HepG2 (cell line): ENCODE measurements around the gene ZSWIM7. TPM values are rescaled to one million over a fixed set of nuclear protein-coding genes. Genes with fewer than 3 reads are reported as not detected.

Experiments used
- ARID3A ChIP-seq: IDR thresholded peaks from 2 replicates; pipeline ENCODE4 v1.6.1; 2012; ENCODE audit warnings: low read depth, low read length, improper control_type of control experiment
- CHCHD3 ChIP-seq: sonication (generic); formaldehyde crosslinking; IDR thresholded peaks from 2 replicates; pipeline ENCODE4 v1.8.0; 2022; ENCODE audit warnings: mild to moderate bottlenecking, missing genetic modification reagents, moderate library complexity
- GLI4 ChIP-seq: sonication (generic); formaldehyde crosslinking; IDR thresholded peaks from 2 replicates; pipeline ENCODE4 v1.5.1; 2020; ENCODE audit warnings: missing genetic modification reagents, mild to moderate bottlenecking, moderate library complexity, borderline replicate concordance
- HCFC1 ChIP-seq: fragments of 150-350 bp; IDR thresholded peaks from 2 replicates; pipeline ENCODE4 v1.6.1; 2014; ENCODE audit warnings: low read depth, low read length
- MED1 ChIP-seq: sonication (generic); formaldehyde crosslinking; IDR thresholded peaks from 2 replicates; pipeline ENCODE4 v1.4.0; 2020; ENCODE audit warnings: missing genetic modification reagents
- MNT ChIP-seq: fragments of 450-650 bp; IDR thresholded peaks from 2 replicates; pipeline ENCODE4 v1.6.1; 2016
- NCOA5 ChIP-seq: sonication (generic); formaldehyde crosslinking; IDR thresholded peaks from 2 replicates; pipeline ENCODE4 v1.4.0; 2020; ENCODE audit warnings: missing genetic modification reagents
- PAF1 ChIP-seq: IDR thresholded peaks from 2 replicates; pipeline ENCODE4 v1.6.1; 2016; ENCODE audit warnings: missing genetic modification reagents, missing compliant biosample characterization
- RFX1 ChIP-seq: fragments of 450-650 bp; IDR thresholded peaks from 2 replicates; pipeline ENCODE4 v1.6.1; 2017
- SKI ChIP-seq: fragments of 450-650 bp; IDR thresholded peaks from one replicate; pipeline ENCODE4 v1.6.1; 2018; ENCODE audit warnings: mild to moderate bottlenecking; ENCODE audit not compliant: partially characterized antibody
- SMAD9 ChIP-seq: sonication (generic); formaldehyde crosslinking; IDR thresholded peaks from 2 replicates; pipeline ENCODE4 v1.5.1; 2020; ENCODE audit warnings: mild to moderate bottlenecking, missing genetic modification reagents
- SRSF4 ChIP-seq: fragments of 200-400 bp; formaldehyde crosslinking; IDR thresholded peaks from one replicate; pipeline ENCODE4 v1.6.1; 2018; ENCODE audit warnings: mild to moderate bottlenecking, low read depth, low read length, moderate library complexity; ENCODE audit not compliant: poor library complexity, severe bottlenecking
- ZBTB21 ChIP-seq: sonication (generic); formaldehyde crosslinking; IDR thresholded peaks from 2 replicates; pipeline ENCODE4 v1.4.0; 2020; ENCODE audit warnings: missing genetic modification reagents
- ZEB1 ChIP-seq: IDR thresholded peaks from 2 replicates; pipeline ENCODE4 v1.6.1; 2012; ENCODE audit warnings: mild to moderate bottlenecking, low read depth, inconsistent platforms; ENCODE audit not compliant: insufficient replicate concordance
- ZNF124 ChIP-seq: sonication (generic); formaldehyde crosslinking; IDR thresholded peaks from 2 replicates; pipeline ENCODE4 v1.4.0; 2020; ENCODE audit warnings: missing genetic modification reagents
- ZNF484 ChIP-seq: sonication (generic); formaldehyde crosslinking; IDR thresholded peaks from 2 replicates; pipeline ENCODE4 v1.5.1; 2020; ENCODE audit warnings: mild to moderate bottlenecking, low read depth, missing genetic modification reagents, borderline replicate concordance
- ZNF543 ChIP-seq: sonication (generic); formaldehyde crosslinking; IDR thresholded peaks from 2 replicates; pipeline ENCODE4 v1.4.0; 2020; ENCODE audit warnings: mild to moderate bottlenecking, missing genetic modification reagents
- ZNF570 ChIP-seq: sonication (generic); formaldehyde crosslinking; IDR thresholded peaks from 2 replicates; pipeline ENCODE4 v1.4.0; 2020; ENCODE audit warnings: mild to moderate bottlenecking, missing genetic modification reagents, borderline replicate concordance
- ZNF607 ChIP-seq: sonication (generic); formaldehyde crosslinking; IDR thresholded peaks from 2 replicates; pipeline ENCODE4 v1.5.1; 2020; ENCODE audit warnings: missing genetic modification reagents, mild to moderate bottlenecking, borderline replicate concordance
- ZNF773 ChIP-seq: sonication (generic); formaldehyde crosslinking; IDR thresholded peaks from 2 replicates; pipeline ENCODE4 v1.4.0; 2020; ENCODE audit warnings: missing genetic modification reagents, borderline replicate concordance
- polyA plus RNA-seq, 8 experiments: library from polyadenylated mRNA; depleted of rRNA in 3 of 8; stranded (reverse) in 7 of 8; unstranded in 1 of 8; fragments of >200 nt; fragmentation: Illumina TruSeq in 4 of 8; extraction: Trizol in 4 of 8; gene quantifications; 2 replicates each; pipeline versions ENCODE4 v1.2.1 to v1.2.3, GENCODE V29; 2011 to 2016; ENCODE audit warnings: low read depth in 4 of 8, missing spikeins in 1 of 8, mixed read lengths in 1 of 8; ENCODE audit not compliant: insufficient read depth in 1 of 8
- total RNA-seq, 5 experiments: library from RNA; depleted of rRNA; stranded (reverse); fragments of >200 nt; fragmentation: Illumina TruSeq; extraction: Trizol; gene quantifications; 2 replicates each; pipeline ENCODE4 v1.2.3, GENCODE V29; 2016; ENCODE audit warnings: low read depth in 1 of 5
- TF ChIP-seq, protein P1 (sequence below): sonication (generic); formaldehyde crosslinking; IDR thresholded peaks from 2 replicates; pipeline ENCODE4 v1.4.0; 2020; ENCODE audit warnings: mild to moderate bottlenecking, missing genetic modification reagents
- TF ChIP-seq, protein P2 (sequence below): sonication (generic); formaldehyde crosslinking; IDR thresholded peaks from 2 replicates; pipeline ENCODE4 v1.4.0; 2020; ENCODE audit warnings: missing genetic modification reagents

Gene ZSWIM7
- total and polyA plus RNA-seq, 2 of the 13 experiments (the other 11 are each of a cell fraction or from before 2014, with no cell fraction given) = 13.1 to 28.1 TPM

- TF ChIP-seq ZNF543 (CRISPR knock-in tag) (0 out of 2 replicates have a peak, but pooled peaks have one; percentile 35), ARID3A (peak; percentile 40; the same call in 1 of the 2 replicates), ZBTB21 (no peak), PAF1 (CRISPR knock-in tag) (no peak), SMAD9 (CRISPR knock-in tag) (no peak), ZNF607 (CRISPR knock-in tag) (no peak; the same call in 1 of the 2 replicates), SKI (no peak), ZNF773 (CRISPR knock-in tag) (no peak), MNT (no peak), SRSF4 (no peak), ZNF124 (CRISPR knock-in tag) (0 out of 2 replicates have a peak, but pooled peaks have one; percentile 53), ZEB1 (no peak), GLI4 (CRISPR knock-in tag) (no peak), RFX1 (no peak), MED1 (CRISPR knock-in tag) (peak; percentile 86), NCOA5 (CRISPR knock-in tag) (no peak), ZNF484 (CRISPR knock-in tag) (no peak), ZNF570 (CRISPR knock-in tag) (no peak), CHCHD3 (CRISPR knock-in tag) (no peak), HCFC1 (no peak)
- TF ChIP-seq, protein P1, sequence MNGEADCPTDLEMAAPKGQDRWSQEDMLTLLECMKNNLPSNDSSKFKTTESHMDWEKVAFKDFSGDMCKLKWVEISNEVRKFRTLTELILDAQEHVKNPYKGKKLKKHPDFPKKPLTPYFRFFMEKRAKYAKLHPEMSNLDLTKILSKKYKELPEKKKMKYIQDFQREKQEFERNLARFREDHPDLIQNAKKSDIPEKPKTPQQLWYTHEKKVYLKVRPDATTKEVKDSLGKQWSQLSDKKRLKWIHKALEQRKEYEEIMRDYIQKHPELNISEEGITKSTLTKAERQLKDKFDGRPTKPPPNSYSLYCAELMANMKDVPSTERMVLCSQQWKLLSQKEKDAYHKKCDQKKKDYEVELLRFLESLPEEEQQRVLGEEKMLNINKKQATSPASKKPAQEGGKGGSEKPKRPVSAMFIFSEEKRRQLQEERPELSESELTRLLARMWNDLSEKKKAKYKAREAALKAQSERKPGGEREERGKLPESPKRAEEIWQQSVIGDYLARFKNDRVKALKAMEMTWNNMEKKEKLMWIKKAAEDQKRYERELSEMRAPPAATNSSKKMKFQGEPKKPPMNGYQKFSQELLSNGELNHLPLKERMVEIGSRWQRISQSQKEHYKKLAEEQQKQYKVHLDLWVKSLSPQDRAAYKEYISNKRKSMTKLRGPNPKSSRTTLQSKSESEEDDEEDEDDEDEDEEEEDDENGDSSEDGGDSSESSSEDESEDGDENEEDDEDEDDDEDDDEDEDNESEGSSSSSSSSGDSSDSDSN (CRISPR knock-in tag) = no peak
- TF ChIP-seq, protein P2, sequence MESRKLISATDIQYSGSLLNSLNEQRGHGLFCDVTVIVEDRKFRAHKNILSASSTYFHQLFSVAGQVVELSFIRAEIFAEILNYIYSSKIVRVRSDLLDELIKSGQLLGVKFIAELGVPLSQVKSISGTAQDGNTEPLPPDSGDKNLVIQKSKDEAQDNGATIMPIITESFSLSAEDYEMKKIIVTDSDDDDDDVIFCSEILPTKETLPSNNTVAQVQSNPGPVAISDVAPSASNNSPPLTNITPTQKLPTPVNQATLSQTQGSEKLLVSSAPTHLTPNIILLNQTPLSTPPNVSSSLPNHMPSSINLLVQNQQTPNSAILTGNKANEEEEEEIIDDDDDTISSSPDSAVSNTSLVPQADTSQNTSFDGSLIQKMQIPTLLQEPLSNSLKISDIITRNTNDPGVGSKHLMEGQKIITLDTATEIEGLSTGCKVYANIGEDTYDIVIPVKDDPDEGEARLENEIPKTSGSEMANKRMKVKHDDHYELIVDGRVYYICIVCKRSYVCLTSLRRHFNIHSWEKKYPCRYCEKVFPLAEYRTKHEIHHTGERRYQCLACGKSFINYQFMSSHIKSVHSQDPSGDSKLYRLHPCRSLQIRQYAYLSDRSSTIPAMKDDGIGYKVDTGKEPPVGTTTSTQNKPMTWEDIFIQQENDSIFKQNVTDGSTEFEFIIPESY (CRISPR knock-in tag) = peak; percentile 93
Measured at GRCh38 chr17:16040710-16041251, 41.3 kb upstream of the ZSWIM7 start (continued).
